ENCODE results near the gene STK38L. TPM values are rescaled to one million over a fixed set of nuclear protein-coding genes. Genes with fewer than 3 reads are reported as not detected.

Gene STK38L
- total RNA-seq, 1 donor from 2014 or later: 269 TPM

- no peak for DNase-seq (ENCODE audit: low spot score)
- intact Hi-C loops (cut with DNase I): no loop called here
Observed at GRCh38 chr12:27272373-27273028, 28.4 kb downstream of the STK38L start.

GRCh38 chr12:27273114-27273513 lies 29.0 kb downstream of the STK38L start:
- DNase-seq (ENCODE audit: low spot score): no peak
- intact Hi-C loops (cut with DNase I): no loop called here

- intact Hi-C loops (cut with DNase I): no loop called here
- no peak for DNase-seq (ENCODE audit: low spot score)
Observed at GRCh38 chr12:27274706-27275105, 30.6 kb downstream of the STK38L start.

- intact Hi-C loops (cut with DNase I): no loop called here
- no peak for DNase-seq (ENCODE audit: low spot score)
Observed at GRCh38 chr12:27276275-27276674, 32.2 kb downstream of the STK38L start.

- no peak for DNase-seq (ENCODE audit: low spot score)
Observed at GRCh38 chr12:27277846-27278260, 33.8 kb downstream of the STK38L start.

GRCh38 chr12:27279826-27280225 lies 35.7 kb downstream of the STK38L start:
- DNase-seq (ENCODE audit: low spot score): no peak
- intact Hi-C loops (cut with DNase I): no loop called here

More at GRCh38 chr12:27277846-27278260, 33.8 kb downstream of the STK38L start:
- intact Hi-C loops (cut with DNase I): no loop called here

GRCh38 chr12:27280412-27280811 lies 36.3 kb downstream of the STK38L start:
- DNase-seq (ENCODE audit: low spot score): no peak
- intact Hi-C loops (cut with DNase I): no loop called here

- no peak for DNase-seq (ENCODE audit: low spot score)
- intact Hi-C loops (cut with DNase I): no loop called here
Observed at GRCh38 chr12:27282754-27283153, 38.7 kb downstream of the STK38L start.

GRCh38 chr12:27284021-27284420 lies 39.9 kb downstream of the STK38L start:
- DNase-seq (ENCODE audit: low spot score): no peak
- intact Hi-C loops (cut with DNase I): no loop called here

- DNase-seq (ENCODE audit: low spot score): no peak
Observed at GRCh38 chr12:27284751-27285150, 40.7 kb downstream of the STK38L start.

GRCh38 chr12:27285403-27285802 lies 41.3 kb downstream of the STK38L start:
- intact Hi-C loops (cut with DNase I): loop anchor here (5.0 kb wide), 1 partner anchor 38 kb away; no protein-coding TSS in a partner anchor

More at GRCh38 chr12:27284751-27285150, 40.7 kb downstream of the STK38L start:
- intact Hi-C loops (cut with DNase I): loop anchor here (5.0 kb wide), 1 partner anchor 37 kb away; no protein-coding TSS in a partner anchor

GRCh38 chr12:27289414-27289813 lies 45.3 kb downstream of the STK38L start:
- no peak for DNase-seq (ENCODE audit: low spot score)
- intact Hi-C loops (cut with DNase I): loop anchor here (5.0 kb wide), 1 partner anchor 42 kb away; no protein-coding TSS in a partner anchor

More at GRCh38 chr12:27285403-27285802, 41.3 kb downstream of the STK38L start:
- no peak for DNase-seq (ENCODE audit: low spot score)

- DNase-seq (ENCODE audit: low spot score): no peak
- intact Hi-C loops (cut with DNase I): loop anchor here (5.0 kb wide), 2 partner anchors 98 to 148 kb away; no protein-coding TSS in a partner anchor
Observed at GRCh38 chr12:27290501-27291168, 46.5 kb downstream of the STK38L start.

- DNase-seq (ENCODE audit: low spot score): no peak
- intact Hi-C loops (cut with DNase I): loop anchor here (5.0 kb wide), 2 partner anchors 100 to 150 kb away; no protein-coding TSS in a partner anchor
Observed at GRCh38 chr12:27291862-27292261, 47.8 kb downstream of the STK38L start.

GRCh38 chr12:27292718-27293117 lies 48.6 kb downstream of the STK38L start:
- DNase-seq (ENCODE audit: low spot score): no peak
- intact Hi-C loops (cut with DNase I): loop anchor here (5.0 kb wide), 2 partner anchors 100 to 150 kb away; no protein-coding TSS in a partner anchor

GRCh38 chr12:27293463-27293862 lies 49.4 kb downstream of the STK38L start:
- intact Hi-C loops (cut with DNase I): loop anchor here (5.0 kb wide), 2 partner anchors 101 to 151 kb away; no protein-coding TSS in a partner anchor
- DNase-seq (ENCODE audit: low spot score): peak; percentile 75

GRCh38 chr12:27296674-27297073 lies 52.6 kb downstream of the STK38L start:
- intact Hi-C loops (cut with DNase I): no loop called here
- no peak for DNase-seq (ENCODE audit: low spot score)

- intact Hi-C loops (cut with DNase I): no loop called here
- no peak for DNase-seq (ENCODE audit: low spot score)
Observed at GRCh38 chr12:27297566-27297965, 53.5 kb downstream of the STK38L start.

- intact Hi-C loops (cut with DNase I): no loop called here
- no peak for DNase-seq (ENCODE audit: low spot score)
Observed at GRCh38 chr12:27299102-27299501, 55.0 kb downstream of the STK38L start.

- intact Hi-C loops (cut with DNase I): no loop called here
- no peak for DNase-seq (ENCODE audit: low spot score)
Observed at GRCh38 chr12:27300226-27300625, 56.1 kb downstream of the STK38L start.

Data from cardiac septum (tissue), 1 donor.